ENCODE data around the gene MET. TPM values are rescaled to one million over a fixed set of nuclear protein-coding genes. Genes with fewer than 3 reads are reported as not detected.

Gene MET
- total and polyA plus RNA-seq, 2 donors (not counting 3 experiments of a cell fraction or from before 2014, with no cell fraction given): 21.1 to 44.5 TPM

DNA sequence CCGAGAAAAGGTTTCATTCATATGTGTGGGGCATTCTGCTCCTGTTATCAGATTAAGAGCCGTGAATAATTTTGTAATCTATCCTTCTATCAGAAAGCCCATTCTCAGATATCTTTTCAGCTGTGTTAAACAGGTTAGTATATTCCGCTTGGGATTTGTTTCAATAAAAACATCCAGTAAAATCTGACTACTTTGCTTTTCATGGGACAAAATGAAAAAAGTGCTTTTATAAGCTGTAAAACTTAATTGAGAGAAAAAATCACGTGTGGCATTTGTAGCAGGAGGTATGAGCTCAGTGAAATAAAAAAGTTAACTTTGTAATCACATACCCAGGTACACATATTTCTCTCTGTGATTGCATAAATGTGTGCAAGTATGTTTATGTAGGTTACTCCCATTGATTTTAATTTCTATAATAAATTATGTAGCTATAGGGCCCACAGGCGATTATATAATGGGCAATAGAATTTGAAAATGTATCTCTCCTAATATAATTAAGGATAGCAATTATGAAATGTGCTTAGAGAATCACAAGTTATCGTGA lies 3.9 kb downstream of the MET start:
- Histone ChIP-seq H3K4me3 (replicated peaks in 1 of 3; ENCODE audit: insufficient read depth in 1 of 3, low read depth in 1 of 3, low read length in 3 of 3) (no peak overlapping the region), H3K9ac (replicated peaks; ENCODE audit: extremely low read depth, insufficient read depth, low read length) (no peak overlapping the region), H3K9me3 (replicated peaks; ENCODE audit: control insufficient read depth, insufficient read depth, low read length) (no peaks in the 10 kb centered on the region), H3K36me3 (ENCODE audit: control insufficient read depth in 2 of 2, extremely low read depth in 1 of 2, insufficient read depth in 2 of 2, low read length in 2 of 2) (no peaks in the 10 kb centered on the region), H3K4me1 (ENCODE audit: control insufficient read depth, extremely low read depth, insufficient read depth, low read length) (peaks cover 51% of the 10 kb centered on the region), H4K20me1 (replicated peaks; ENCODE audit: control insufficient read depth, extremely low read depth, insufficient read depth, low read length) (no peaks in the 10 kb centered on the region), H3K9me1 (replicated peaks; ENCODE audit: control insufficient read depth, extremely low read depth, insufficient read depth, low read length) (no peaks in the 10 kb centered on the region), H3K79me2 (ENCODE audit: control insufficient read depth, insufficient read depth, low read length) (peaks cover 70% of the 10 kb centered on the region), H3K27me3 (ENCODE audit: control insufficient read depth in 2 of 2, insufficient read depth in 2 of 2, low read length in 2 of 2) (no peaks in the 10 kb centered on the region), H2AFZ (ENCODE audit: low read depth, low read length) (no peak overlapping the region), H3K27ac (ENCODE audit: insufficient read depth, low read depth, low read length) (no peak overlapping the region), H3K4me2 (ENCODE audit: insufficient read depth, low read length) (no peak overlapping the region)
- DNase-seq (ENCODE audit: low read depth, low spot score) (no peak), FAIRE-seq (no peak)
- BruUV-seq (replicated peaks): no TSS peak
- intact Hi-C loops (cut with micrococcal nuclease): loop anchor here (10.0 kb wide), 2 partner anchors 151 to 461 kb away; partner anchors contain the start of genes CAV1 and TES
- CTCF ChIA-PET: interaction anchor here (0.9 to 10.4 kb wide), 6 partner anchors 10 to 87 kb away, joined by 3 to 113 read pairs (median 8); no protein-coding TSS in a partner anchor
- TF ChIP-seq EZH2 (IDR thresholded peaks at IDR 0.05; ENCODE audit: borderline replicate concordance, low read depth, low read length, severe bottlenecking) (no peak), POLR2A (IDR thresholded peaks at IDR 0.05; ENCODE audit: low read depth, low read length) (no peak), MYC (IDR thresholded peaks at IDR 0.05; ENCODE audit: low read depth, low read length) (no peak), FOS (IDR thresholded peaks at IDR 0.05; ENCODE audit: borderline replicate concordance, insufficient read depth, low read length) (no peak), POLR2AphosphoS5 (IDR thresholded peaks at IDR 0.05; ENCODE audit: insufficient read depth, low read depth, low read length) (no peak), GATA2 (IDR thresholded peaks at IDR 0.05; ENCODE audit: insufficient read depth, insufficient read length, low read depth, low read length) (no peak), JUN (IDR thresholded peaks at IDR 0.05; ENCODE audit: borderline replicate concordance, insufficient read depth, insufficient read length, low read depth) (no peak)
- TF ChIP-seq, protein P1, sequence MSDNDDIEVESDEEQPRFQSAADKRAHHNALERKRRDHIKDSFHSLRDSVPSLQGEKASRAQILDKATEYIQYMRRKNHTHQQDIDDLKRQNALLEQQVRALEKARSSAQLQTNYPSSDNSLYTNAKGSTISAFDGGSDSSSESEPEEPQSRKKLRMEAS (IDR thresholded peaks at IDR 0.05; ENCODE audit: insufficient read depth, insufficient read length): no peak
- TF ChIP-seq, protein P2, sequence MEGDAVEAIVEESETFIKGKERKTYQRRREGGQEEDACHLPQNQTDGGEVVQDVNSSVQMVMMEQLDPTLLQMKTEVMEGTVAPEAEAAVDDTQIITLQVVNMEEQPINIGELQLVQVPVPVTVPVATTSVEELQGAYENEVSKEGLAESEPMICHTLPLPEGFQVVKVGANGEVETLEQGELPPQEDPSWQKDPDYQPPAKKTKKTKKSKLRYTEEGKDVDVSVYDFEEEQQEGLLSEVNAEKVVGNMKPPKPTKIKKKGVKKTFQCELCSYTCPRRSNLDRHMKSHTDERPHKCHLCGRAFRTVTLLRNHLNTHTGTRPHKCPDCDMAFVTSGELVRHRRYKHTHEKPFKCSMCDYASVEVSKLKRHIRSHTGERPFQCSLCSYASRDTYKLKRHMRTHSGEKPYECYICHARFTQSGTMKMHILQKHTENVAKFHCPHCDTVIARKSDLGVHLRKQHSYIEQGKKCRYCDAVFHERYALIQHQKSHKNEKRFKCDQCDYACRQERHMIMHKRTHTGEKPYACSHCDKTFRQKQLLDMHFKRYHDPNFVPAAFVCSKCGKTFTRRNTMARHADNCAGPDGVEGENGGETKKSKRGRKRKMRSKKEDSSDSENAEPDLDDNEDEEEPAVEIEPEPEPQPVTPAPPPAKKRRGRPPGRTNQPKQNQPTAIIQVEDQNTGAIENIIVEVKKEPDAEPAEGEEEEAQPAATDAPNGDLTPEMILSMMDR (IDR thresholded peaks at IDR 0.05; ENCODE audit: extremely low read depth in 1 of 2, insufficient read depth in 1 of 2, low read depth in 1 of 2, low read length in 2 of 2): no peak
- dilution Hi-C loops (cut with MboI; ENCODE audit: extremely low pct_ligation_motif_present, low sequenced_read_pairs): no loop called here
- POLR2A ChIA-PET: no interaction called here

Data from endothelial cell of umbilical vein (primary cell).